ENCODE data around the gene METRNL. TPM values are rescaled to one million over a fixed set of nuclear protein-coding genes. Genes with fewer than 3 reads are reported as not detected.

The METRNL gene
- polyA plus RNA-seq, 3 donors, result 34.5 to 49.1 (median 38.3) TPM

DNA sequence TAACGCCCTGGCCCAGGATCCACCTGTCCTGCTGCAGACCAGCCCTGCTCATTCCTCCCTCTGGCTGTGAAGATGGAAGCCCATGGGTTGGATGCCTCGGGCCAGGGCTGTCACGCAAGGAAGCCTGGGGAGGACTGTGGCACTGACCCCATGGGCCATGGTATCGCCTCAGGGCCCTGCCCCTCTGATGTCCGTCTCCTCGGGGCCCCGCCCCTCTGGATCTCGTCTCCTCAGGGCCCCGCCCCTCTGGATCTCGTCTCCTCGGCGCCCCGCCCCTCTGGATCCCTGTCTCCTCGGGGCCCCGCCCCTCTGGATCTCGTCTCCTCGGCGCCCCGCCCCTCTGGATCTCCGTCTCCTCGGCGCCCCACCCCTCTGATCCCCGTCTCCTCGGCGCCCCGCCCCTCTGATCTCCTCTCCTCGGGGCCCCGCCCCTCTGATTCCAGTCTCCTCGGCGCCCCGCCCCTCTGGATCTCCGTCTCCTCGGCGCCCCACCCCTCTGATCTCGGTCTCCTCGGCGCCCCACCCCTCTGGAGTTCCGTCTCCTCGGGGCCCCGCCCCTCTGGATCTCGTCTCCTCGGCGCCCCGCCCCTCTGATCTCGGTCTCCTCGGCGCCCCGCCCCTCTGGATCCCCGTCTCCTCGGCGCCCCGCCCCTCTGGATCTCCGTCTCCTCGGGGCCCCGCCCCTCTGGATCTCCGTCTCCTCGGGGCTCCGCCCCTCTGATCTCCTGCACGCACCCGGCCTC lies 24.0 kb downstream of the METRNL start:
- DNase-seq (ENCODE audit: low read depth in 3 of 3, low spot score in 2 of 3), result no peak

DNA sequence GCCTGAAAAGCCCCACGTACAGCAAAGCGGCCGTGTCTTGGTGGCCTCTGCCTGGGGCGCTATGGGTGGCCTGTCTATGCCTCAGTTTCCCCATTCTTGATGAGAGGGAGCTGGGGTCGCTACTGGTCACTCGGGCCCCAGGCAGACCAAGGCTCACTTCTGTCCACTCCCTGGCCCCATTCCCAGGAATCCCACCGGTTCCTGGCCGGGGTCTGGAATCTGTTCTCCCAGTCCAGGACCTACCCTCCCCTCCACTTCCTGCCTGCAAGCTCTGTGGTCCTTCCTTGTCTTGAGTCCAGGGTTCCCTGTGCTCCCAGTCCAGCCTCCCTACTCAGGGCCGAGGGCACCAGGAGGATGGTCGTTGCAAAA lies 24.5 kb downstream of the METRNL start:
- no peak for DNase-seq (ENCODE audit: low read depth in 3 of 3, low spot score in 2 of 3)

- no peak for DNase-seq (ENCODE audit: low read depth in 3 of 3, low spot score in 2 of 3)
These were observed 25.4 kb downstream of the METRNL start for GRCh38 chr17:83104577-83105505.

- DNase-seq (ENCODE audit: low read depth in 3 of 3, low spot score in 2 of 3), result no peak
These were observed 26.1 kb downstream of the METRNL start for GRCh38 chr17:83105512-83105911.

- no peak for DNase-seq (ENCODE audit: low read depth in 3 of 3, low spot score in 2 of 3)
These were observed 26.7 kb downstream of the METRNL start for GRCh38 chr17:83106056-83106588.

GRCh38 chr17:83106913-83107655 lies 27.7 kb downstream of the METRNL start:
- DNase-seq (ENCODE audit: low read depth in 3 of 3, low spot score in 2 of 3), result no peak

- no peak for DNase-seq (ENCODE audit: low read depth in 3 of 3, low spot score in 2 of 3)
These were observed 28.2 kb downstream of the METRNL start for GRCh38 chr17:83107656-83108048.

- DNase-seq (ENCODE audit: low read depth in 3 of 3, low spot score in 2 of 3), result no peak
These were observed 29.3 kb downstream of the METRNL start for GRCh38 chr17:83108709-83109108.

- DNase-seq (ENCODE audit: low read depth in 3 of 3, low spot score in 2 of 3), result no peak
These were observed 30.0 kb downstream of the METRNL start for GRCh38 chr17:83109386-83109785.

DNA sequence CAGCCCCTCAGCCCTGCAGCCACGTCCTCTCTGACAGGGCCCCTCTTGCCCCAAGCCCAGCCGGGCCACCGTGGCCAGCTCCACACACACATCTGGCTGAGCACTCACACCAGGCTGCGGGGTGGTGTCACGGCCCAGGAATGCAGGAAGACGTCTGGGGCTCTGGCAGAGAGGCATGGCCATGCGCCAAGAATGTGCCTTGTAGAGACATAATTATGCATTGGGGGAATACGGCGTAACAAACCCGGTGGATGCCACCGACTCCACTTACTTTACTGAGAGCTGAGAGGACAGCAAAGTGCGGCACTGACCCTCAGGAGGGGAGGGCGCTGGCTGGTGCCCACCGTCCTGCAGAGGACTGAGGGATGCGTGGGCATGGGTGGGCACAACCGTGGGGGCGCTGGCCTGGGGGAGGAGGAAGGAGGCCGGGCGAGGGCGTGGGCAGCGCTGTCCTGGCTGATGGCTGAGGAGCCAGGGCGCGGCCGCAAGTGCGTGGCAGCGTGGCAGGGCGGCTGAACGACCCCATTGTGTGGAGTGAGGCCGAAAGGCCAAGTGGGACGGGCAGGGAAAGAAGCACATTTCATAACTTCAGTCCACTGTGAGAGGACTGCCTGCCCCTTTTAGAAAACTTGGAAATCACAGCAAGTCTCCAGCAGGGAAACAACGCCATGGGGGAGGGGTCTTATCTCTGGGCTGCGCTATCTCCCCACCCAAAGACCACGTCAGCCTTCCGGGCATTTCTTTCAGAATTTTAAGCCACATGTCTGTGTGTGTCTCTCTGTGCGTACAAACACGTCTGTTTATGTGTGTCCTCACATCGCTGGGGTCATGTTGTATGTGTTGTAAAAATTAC lies 30.6 kb downstream of the METRNL start:
- no peak for DNase-seq (ENCODE audit: low read depth in 3 of 3, low spot score in 2 of 3)

DNA sequence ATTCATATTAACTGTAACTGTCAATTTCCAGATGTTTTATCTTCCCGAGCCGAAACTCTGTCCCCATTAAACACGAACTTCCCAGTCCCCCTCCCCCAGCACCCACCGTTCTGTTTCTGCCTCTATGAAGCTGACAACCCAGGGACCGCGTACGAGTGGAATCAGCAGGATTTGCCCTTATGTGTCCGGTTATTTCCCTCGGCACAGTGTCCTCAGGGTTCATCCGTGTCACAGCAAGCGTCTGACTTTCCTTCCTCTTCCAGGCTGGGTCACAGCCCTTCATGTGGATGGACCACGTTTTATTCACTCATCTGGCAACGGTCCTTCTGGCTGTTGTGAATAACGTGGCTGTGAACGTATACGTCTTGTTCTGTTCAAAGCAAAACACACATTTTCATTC lies 31.3 kb downstream of the METRNL start:
- no peak for DNase-seq (ENCODE audit: low read depth in 3 of 3, low spot score in 2 of 3)

GRCh38 chr17:83111516-83112282 lies 32.3 kb downstream of the METRNL start:
- no peak for DNase-seq (ENCODE audit: low read depth in 3 of 3, low spot score in 2 of 3)

- DNase-seq (ENCODE audit: low read depth in 3 of 3, low spot score in 2 of 3), result no peak
These were observed 34.0 kb downstream of the METRNL start for GRCh38 chr17:83113381-83113780.

DNA sequence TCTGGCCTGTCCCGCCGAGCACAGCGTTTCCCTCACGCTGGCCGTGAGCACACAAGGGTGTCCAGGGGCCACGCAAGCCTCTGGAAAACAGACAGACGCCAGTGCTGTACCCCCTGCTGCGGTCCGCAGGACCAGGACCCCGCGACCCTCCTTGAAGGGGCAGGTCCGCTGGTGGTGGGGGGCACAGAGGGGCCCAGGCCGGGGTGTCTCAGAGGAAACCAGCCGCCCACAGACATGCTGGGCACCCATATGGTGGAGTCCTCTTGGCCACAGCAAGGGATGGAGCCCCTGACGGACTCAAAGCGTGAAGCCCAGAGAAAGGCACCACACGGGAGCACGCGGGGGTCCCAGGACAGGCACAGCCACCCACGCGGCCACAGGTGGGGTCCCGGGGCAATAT lies 34.4 kb downstream of the METRNL start:
- no peak for DNase-seq (ENCODE audit: low read depth in 3 of 3, low spot score in 2 of 3)

DNA sequence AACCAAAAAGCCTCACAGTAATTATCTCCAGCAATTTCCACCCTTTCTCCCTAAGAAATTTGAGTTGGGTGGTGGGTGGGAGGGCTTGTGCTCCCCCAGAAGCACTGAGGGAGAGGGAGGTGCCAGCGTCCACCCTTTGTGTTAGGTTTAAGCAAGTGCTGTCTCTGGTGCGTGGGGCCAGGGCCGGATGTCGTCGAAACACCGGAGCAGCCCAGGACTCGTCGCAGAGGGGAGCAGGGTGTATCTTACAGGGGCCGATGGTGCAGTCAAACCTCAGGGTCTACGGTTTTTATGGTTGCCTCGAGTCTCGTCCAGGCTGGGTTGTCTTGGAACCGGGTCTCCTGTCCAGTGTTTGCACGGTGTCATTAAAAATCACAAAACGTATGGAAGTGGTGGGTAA lies 35.3 kb downstream of the METRNL start:
- no peak for DNase-seq (ENCODE audit: low read depth in 3 of 3, low spot score in 2 of 3)

- no peak for DNase-seq (ENCODE audit: low read depth in 3 of 3, low spot score in 2 of 3)
These were observed 35.8 kb downstream of the METRNL start for GRCh38 chr17:83115202-83115651.

DNA sequence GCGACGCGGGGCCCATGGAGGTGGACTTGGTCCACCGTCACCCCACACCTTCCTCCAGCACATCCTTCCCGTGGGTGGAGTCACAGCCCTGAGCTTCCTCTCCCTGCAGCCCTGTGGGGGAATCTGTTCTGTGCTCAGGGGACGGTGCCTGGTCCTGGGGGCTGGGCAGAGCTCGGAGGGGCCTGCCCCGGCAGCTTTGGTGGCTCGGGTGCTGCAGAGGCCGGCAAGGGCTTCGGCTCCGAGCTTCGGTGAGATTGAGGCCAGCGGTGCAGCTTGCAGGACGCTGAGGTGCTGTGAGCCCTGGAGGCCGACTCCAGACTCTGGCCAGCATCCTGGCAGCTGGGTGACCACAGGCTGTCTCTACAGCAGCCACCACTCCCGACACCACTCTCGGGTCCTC lies 36.4 kb downstream of the METRNL start:
- DNase-seq (ENCODE audit: low read depth in 3 of 3, low spot score in 2 of 3), result no peak

DNA sequence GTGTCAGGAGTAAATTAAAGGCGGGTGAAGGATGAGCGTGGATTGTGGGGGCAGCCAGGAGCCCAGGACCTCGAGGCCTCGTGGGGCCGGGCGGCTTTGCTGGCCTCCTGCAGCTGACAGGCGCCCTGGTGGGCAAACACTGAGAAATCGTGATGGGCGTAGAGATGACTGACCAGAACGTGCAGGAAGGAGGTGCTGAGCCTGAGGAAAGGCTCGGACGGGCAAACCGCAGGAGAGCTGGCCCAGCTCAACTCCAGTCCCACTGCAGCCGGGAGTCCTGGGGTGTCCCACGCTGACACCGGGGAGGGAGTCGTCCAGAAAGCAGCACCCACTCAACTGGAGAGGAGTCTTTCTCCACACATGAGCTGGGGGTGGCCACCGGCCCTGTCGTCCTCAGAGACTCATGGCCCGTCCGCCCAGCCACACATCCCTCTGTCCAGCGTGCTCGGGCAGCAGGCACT lies 36.9 kb downstream of the METRNL start:
- no peak for DNase-seq (ENCODE audit: low read depth in 3 of 3, low spot score in 2 of 3)
